GM12801 (cell line): ENCODE results near the gene GRXCR1.

Experiments
- TF ChIP-seq, protein P1 (sequence below): IDR thresholded peaks from one replicate; pipeline ENCODE4 v1.5.1; 2011; ENCODE audit warnings: control low read depth; ENCODE audit not compliant: insufficient read length; ENCODE audit errors: extremely low read depth

Gene GRXCR1

DNA sequence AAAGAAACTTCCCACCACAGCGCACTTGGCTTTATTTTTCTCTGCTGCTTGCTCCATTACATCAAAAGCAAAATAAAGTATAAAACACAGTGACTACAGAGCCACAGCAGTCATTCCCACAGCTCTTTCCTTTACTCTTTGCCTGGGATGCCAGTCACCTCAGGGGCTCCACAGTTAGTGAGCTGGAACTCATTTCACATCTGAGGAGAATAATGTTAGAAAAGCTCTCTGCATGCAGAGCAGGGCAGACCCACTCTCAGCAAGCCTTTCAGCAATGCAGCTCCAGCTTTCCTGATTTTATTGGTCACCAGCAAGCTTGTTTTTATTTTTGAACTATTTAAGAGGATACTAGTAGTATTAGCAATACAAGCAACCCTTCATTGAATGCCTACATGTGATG, 13.8 kb downstream of the GRXCR1 start:
- TF ChIP-seq, protein P1, sequence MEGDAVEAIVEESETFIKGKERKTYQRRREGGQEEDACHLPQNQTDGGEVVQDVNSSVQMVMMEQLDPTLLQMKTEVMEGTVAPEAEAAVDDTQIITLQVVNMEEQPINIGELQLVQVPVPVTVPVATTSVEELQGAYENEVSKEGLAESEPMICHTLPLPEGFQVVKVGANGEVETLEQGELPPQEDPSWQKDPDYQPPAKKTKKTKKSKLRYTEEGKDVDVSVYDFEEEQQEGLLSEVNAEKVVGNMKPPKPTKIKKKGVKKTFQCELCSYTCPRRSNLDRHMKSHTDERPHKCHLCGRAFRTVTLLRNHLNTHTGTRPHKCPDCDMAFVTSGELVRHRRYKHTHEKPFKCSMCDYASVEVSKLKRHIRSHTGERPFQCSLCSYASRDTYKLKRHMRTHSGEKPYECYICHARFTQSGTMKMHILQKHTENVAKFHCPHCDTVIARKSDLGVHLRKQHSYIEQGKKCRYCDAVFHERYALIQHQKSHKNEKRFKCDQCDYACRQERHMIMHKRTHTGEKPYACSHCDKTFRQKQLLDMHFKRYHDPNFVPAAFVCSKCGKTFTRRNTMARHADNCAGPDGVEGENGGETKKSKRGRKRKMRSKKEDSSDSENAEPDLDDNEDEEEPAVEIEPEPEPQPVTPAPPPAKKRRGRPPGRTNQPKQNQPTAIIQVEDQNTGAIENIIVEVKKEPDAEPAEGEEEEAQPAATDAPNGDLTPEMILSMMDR: no peak

DNA sequence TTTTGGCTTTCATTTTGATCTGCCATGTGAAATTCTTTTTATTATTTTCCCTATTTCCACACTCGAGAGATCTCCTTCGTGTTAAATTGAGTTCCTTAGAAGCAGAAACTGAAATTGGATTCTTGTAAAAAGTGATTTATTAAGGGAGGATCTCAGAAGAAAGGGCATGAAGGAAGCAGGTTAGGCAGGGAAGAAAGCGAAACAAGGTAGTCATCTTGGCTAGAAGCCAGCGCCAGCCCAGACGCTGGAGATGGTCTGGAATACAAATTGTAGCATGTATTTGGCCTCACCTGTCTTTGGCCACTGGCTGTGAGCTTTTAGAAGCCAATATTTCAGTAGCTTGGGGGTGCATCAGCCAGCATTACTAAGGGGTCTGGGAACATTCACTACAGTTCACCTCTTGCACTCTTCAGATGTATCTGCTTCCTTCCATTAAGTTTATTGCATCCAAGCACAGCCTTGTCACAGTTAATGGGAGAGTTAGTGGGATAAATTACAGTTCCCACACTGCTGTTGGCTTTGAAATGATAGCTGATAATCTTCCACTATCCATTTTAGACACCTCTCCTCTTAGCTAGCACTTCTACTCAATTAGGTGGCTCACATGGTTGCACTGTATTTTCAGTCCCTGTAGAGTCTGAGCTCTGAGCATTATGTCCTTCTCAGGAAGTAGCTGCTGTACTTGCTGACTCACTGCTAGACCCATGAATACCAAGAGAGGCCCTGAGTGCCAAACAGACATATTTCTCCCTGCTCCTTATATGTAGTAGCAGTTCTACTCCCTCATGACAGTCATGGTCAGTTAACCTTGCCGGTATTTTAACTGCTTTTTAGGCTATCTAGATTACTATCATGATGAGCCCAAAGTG, 14.6 kb downstream of the GRXCR1 start:
- TF ChIP-seq, protein P1: no peak

DNA sequence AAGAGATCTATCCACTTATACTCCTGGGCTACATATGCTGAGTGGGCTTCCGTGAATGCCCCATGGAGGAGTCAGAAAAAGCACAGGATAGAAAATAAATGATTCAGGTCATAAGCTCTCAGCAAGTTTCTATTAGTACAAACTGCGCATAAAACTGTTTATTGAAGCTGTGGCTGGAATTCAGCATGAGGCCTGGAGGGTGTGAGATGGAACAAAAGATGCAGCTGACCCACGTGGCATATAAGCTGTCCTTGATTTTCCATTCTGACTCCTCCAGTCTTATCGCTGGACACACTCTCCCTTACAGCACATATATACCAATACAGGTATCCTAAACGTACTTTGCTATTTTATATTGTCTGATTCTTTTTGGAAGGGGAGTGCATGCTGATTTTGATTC, 17.9 kb downstream of the GRXCR1 start:
- TF ChIP-seq, protein P1: no peak

DNA sequence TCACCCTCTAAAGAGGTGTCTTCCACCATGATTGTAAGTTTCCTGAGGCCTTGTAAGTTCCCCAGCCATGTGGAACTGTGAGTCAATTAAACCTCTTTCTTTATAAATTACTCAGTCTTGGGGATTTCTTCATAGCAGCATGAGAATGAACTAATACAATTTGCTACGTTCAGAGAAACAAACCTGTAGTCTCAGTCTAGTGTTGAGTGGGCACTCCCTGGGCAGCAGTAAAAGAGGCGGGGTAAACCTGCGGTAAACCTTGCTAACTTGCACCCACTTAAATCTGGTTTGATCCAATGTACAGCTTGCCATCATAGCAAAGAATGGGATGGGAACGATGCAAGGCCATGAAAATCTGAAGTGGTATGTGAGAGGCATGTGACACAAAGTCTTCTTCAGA, 22.4 kb downstream of the GRXCR1 start:
- TF ChIP-seq, protein P1: no peak

DNA sequence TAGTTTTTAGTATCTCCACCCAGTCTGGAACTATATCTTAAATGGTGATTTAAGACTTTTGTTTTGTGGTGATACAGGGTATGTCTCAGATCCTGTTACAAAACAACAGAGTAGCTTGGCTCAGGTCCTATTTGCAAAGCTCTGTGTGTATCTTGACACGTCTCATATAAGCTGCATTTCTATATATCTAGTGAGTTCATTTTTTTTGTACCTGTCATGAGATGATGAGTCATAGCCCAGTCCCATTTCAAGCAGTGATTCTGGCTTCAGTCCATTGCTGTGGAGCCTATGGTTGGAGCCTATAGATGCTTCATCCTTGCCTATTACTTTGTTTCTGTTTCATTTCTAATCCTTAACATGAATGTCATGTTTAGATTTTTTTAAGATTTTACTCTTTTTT, 23.0 kb downstream of the GRXCR1 start:
- TF ChIP-seq, protein P1: no peak

DNA sequence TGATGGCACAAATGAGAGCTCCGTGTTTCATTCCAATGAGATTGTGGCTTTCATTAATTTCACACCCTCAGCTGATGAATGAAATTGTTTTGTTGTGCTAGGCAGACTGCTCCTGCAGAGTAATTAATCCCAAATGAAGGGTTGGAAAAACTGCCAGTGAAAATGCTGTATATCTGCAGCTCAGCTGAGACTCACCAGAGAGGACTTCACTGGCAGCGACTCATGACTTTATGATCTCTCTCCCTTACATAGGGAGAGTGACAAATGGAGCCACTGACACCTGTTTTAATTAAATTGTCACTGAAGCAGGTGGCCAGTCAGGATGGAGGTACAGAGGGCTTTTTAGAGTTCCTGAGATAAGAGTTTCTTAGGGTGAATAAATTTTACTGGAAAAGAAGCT, 24.8 kb downstream of the GRXCR1 start:
- TF ChIP-seq, protein P1: no peak

DNA sequence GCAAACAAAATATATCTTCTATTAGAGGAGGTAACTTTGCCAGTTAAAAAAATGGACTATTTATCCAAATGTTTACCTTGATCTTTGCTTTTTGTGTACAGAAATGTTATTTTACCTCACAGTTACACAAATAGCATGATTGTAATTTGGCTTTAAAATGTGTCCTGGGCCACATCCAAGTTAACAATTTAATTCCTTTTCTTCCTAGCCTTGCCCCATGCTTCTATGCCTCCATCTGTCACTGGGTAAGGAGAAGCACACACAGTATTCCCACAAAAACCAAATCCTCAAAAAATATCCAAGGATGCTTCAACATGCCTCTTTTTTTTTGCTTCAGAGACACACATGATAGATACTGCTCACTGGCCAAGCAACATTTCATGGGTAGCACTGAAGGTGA, 30.9 kb downstream of the GRXCR1 start:
- TF ChIP-seq, protein P1: no peak
